Aorta (tissue), 5 donors: ENCODE measurements around the gene PRKCZ. TPM values are rescaled to one million over a fixed set of nuclear protein-coding genes. Genes with fewer than 3 reads are reported as not detected.

ENCODE experiments used
- ATAC-seq: fragments of 200-7000 bp; cut with Tn5 transposase; one replicate; pipeline ENCODE4 v1.9.1; 2022; ENCODE audit warnings: moderate library complexity; ENCODE audit not compliant: low FRiP score
- DNase-seq, 2 donors: peaks; one replicate each; pipeline ENCODE4 v3.0.0-alpha.2; 2020
- H3K27ac ChIP-seq, 2 donors: one replicate each; pipeline ENCODE4 v1.5.1; 2013; ENCODE audit warnings: low read length in 2 of 2, mild to moderate bottlenecking in 2 of 2, moderate library complexity in 2 of 2, control low read depth in 1 of 2, inconsistent platforms in 1 of 2, low read depth in 1 of 2
- H3K27me3 ChIP-seq, 2 donors: one replicate each; pipeline ENCODE4 v1.6.1; 2013; ENCODE audit warnings: control low read depth in 1 of 2, low read length in 1 of 2, mild to moderate bottlenecking in 1 of 2, moderate library complexity in 1 of 2; ENCODE audit not compliant: insufficient read depth in 2 of 2, control insufficient read depth in 1 of 2
- H3K36me3 ChIP-seq, 2 donors: one replicate each; pipeline ENCODE4 v1.6.1; 2013; ENCODE audit warnings: control low read depth in 1 of 2, low read length in 1 of 2, mild to moderate bottlenecking in 1 of 2; ENCODE audit not compliant: insufficient read depth in 2 of 2, control insufficient read depth in 1 of 2
- H3K4me1 ChIP-seq, 2 donors: one replicate each; pipeline ENCODE4 v1.6.1; 2013; ENCODE audit warnings: low read length in 2 of 2, control low read depth in 1 of 2, mild to moderate bottlenecking in 1 of 2, moderate library complexity in 1 of 2; ENCODE audit not compliant: insufficient read depth in 2 of 2, control insufficient read depth in 1 of 2
- H3K4me3 ChIP-seq, 2 donors: one replicate each; pipeline ENCODE4 v1.5.1; 2013; ENCODE audit warnings: low read length in 2 of 2, control low read depth in 1 of 2, mild to moderate bottlenecking in 1 of 2
- H3K9me3 ChIP-seq: one replicate; pipeline ENCODE4 v1.6.1; 2013; ENCODE audit warnings: mild to moderate bottlenecking, low read length; ENCODE audit not compliant: control insufficient read depth
- WGBS, 2 donors: extraction: QIAGEN DNeasy Blood & Tissue Kit; methylation state at CpG; one replicate each; pipeline ENCODE4 v1.1.7; 2013; 5-methylcytosine and 5-hydroxymethylcytosine counted together
- intact Hi-C, 2 donors: fragments of 100-400 bp; cut with DNase I; formaldehyde crosslinking; loops; one replicate each; pipeline versions ENCODE4 v1.14.2 to v1.15.0; 2022
- polyA plus RNA-seq, 2 donors: library from polyadenylated mRNA; stranded (reverse); fragments of 200-250 nt; gene quantifications; one replicate each; pipeline ENCODE4 v1.2.3, GENCODE V29; 2013
- total RNA-seq, 2 donors: library from RNA; stranded (reverse); fragmentation: NEBNext Ultra II Directional; extraction: Animal tissue kit (Norgen Biotek cat#: 25700); gene quantifications; one replicate each; pipeline ENCODE4 v1.2.1, GENCODE V29; 2021
- donor health status: healthy with polysubstance abuse.
- donor health status: Bipolar disorder and iron deficiency.
- donor health status: DM: no; HTN: no; CAD: no.
- donor health status: DM: no; HTN: no; CAD: no.
- donor health status: DM: yes; HTN: yes; CAD: no.

PRKCZ gene
- total and polyA plus RNA-seq, 4 donors, result 1.5 to 23.2 (median 4.2) TPM

DNA sequence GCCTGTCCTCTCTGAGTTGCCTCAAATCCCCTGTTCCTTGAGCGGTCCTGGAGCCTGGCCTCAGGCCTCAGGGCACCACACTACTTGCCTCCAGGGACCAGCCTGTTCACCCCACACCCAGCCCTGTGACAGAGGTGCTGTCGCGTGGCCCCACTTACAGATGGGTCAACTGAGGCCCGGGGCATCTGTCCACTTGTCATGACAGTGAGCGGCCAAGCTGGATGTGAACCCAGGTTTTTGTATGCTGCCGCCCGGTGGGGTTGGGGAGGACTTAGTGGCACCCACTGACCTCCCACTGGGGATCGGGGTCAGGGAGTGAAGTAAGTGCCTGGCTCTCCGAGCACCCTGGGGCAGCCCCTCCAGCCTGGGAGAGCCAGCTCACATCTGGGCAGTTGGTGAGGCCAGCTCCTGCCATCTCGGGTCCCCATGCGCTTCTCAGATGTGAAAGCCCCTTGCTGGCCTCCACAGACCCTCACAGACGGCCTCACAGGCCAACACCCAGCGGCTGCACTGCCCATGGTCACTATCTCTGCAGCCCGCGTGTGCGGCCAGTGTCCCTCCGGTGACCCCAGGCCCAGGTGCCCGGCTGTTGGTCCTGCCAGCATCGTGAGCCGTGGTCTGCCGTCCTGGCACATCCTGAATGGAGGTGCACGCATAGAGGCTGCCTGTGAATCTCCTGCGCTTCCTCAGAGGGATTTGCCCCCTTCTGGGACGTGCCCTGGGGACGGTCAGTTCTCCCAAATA is 153.6 kb downstream of the PRKCZ start:
- WGBS, 2 donors, result 50 to 52% methylated on average over 25 of the region's 25 CpGs
- peak; percentile 71 to 77 for DNase-seq
- no peak for ATAC-seq
- Histone ChIP-seq H3K9me3 (no peaks in the 10 kb centered on the region), H3K36me3 (no peaks in the 10 kb centered on the region), H3K4me3 (no peak overlapping the region), H3K27me3 (no peaks in the 10 kb centered on the region), H3K4me1 (no peaks in the 10 kb centered on the region), H3K27ac (peak overlapping the region; percentile 6 to 89)
- intact Hi-C loops, result loop anchor here in 1 of 2 donors (2.0 kb wide), 1 partner anchor 25 kb away; the partner anchor contains the start of gene SKI

- no peak overlapping the region for H3K4me3 ChIP-seq
- no peaks in the 10 kb centered on the region for H3K4me1 ChIP-seq
- H3K27me3 ChIP-seq, result no peaks in the 10 kb centered on the region
- H3K36me3 ChIP-seq, result no peaks in the 10 kb centered on the region
- DNase-seq, result peak; percentile 93 to 96
- 1 to 2% methylated on average over 19 to 59 of the region's 60 CpGs for WGBS, 2 donors
- intact Hi-C loops, result loop anchor here (2.0 to 5.0 kb wide), 2 partner anchors 24 to 38 kb away; partner anchors contain the start of gene SKI (in 1 of the 2)
- peak overlapping the region; percentile 6 to 89 for H3K27ac ChIP-seq
- no peaks in the 10 kb centered on the region for H3K9me3 ChIP-seq
- peak; percentile 70 for ATAC-seq
Observed at GRCh38 chr1:2204415-2205190, 154.4 kb downstream of the PRKCZ start.

GRCh38 chr1:2205191-2205952 is 155.2 kb downstream of the PRKCZ start:
- peak overlapping the region; percentile 58 to 88 for H3K27ac ChIP-seq
- H3K27me3 ChIP-seq, result no peaks in the 10 kb centered on the region
- 22 to 23% methylated on average over 78 to 84 of the region's 84 CpGs for WGBS, 2 donors
- no peaks in the 10 kb centered on the region for H3K9me3 ChIP-seq
- no peaks in the 10 kb centered on the region for H3K36me3 ChIP-seq
- H3K4me1 ChIP-seq, result no peaks in the 10 kb centered on the region
- no peak overlapping the region for H3K4me3 ChIP-seq
- intact Hi-C loops, result loop anchor here (2.0 to 5.0 kb wide), 2 partner anchors 23 to 37 kb away; partner anchors contain the start of gene SKI (in 1 of the 2)
- DNase-seq (peak; percentile 98 to 99), ATAC-seq (peak; percentile 81)

DNA sequence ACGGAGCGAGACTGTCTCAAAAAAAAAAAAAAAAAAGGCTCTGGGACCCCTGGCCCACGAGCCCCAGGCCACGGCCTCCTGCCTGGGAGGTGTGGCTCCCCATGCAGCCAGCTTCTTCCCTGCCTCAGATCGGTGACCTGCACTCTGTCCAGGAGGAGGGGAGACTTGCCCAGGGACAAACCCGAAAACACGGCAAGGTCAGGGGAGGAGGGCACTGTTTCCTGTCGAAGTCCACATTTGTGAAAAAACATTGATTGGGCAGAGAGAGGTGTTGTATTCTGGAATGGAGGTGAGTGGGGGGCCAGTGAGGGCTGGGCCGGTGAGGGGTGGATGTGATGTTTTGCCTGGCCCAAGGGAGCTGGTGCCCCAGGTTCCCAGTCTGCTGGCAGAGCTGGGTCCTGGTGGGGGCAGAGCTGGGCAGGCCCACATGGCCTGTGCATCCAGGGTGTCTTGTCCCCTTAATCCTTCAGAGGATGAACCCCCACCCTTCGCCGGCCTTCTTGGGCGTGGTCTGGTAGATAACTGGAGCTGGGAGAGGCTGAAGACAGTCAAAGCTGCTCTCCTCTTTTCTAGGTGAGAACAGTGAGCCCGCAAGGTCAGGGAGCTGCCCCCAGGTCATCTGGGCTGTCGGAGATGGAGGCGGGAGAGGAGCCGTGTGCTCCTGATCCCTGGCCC is 156.7 kb downstream of the PRKCZ start:
- Histone ChIP-seq H3K9me3 (no peaks in the 10 kb centered on the region), H3K4me3 (no peak overlapping the region), H3K36me3 (no peaks in the 10 kb centered on the region), H3K27ac (peak overlapping the region; percentile 47 to 95), H3K27me3 (no peaks in the 10 kb centered on the region), H3K4me1 (no peaks in the 10 kb centered on the region)
- WGBS, 2 donors, result 48 to 49% methylated on average over 16 of the region's 16 CpGs
- DNase-seq (peak in 1 of 2 donors; percentile 55), ATAC-seq (no peak)
- intact Hi-C loops, result loop anchor here in 1 of 2 donors (5.0 kb wide), 1 partner anchor 35 kb away; no protein-coding TSS in a partner anchor

- ATAC-seq (peak; percentile 57), DNase-seq (peak; percentile 94)
- no peak overlapping the region for H3K4me3 ChIP-seq
- no peaks in the 10 kb centered on the region for H3K9me3 ChIP-seq
- no peaks in the 10 kb centered on the region for H3K36me3 ChIP-seq
- peak overlapping the region; percentile 79 to 97 for H3K27ac ChIP-seq
- no peaks in the 10 kb centered on the region for H3K27me3 ChIP-seq
- intact Hi-C loops, result loop anchor here in 1 of 2 donors (5.0 kb wide), 1 partner anchor 34 kb away; no protein-coding TSS in a partner anchor
- peaks cover 0 to 2% of the 10 kb centered on the region in 2 donors for H3K4me1 ChIP-seq
- 6 to 11% methylated on average over 24 of the region's 24 CpGs for WGBS, 2 donors
Observed at GRCh38 chr1:2208309-2209239, 158.4 kb downstream of the PRKCZ start.

GRCh38 chr1:2209400-2210083 is 159.3 kb downstream of the PRKCZ start:
- H3K4me3 ChIP-seq, result no peak overlapping the region
- ATAC-seq (no peak), DNase-seq (no peak)
- H3K9me3 ChIP-seq, result no peaks in the 10 kb centered on the region
- intact Hi-C loops, result loop anchor here in 1 of 2 donors (5.0 kb wide), 1 partner anchor 33 kb away; no protein-coding TSS in a partner anchor
- H3K36me3 ChIP-seq, result no peaks in the 10 kb centered on the region
- 24 to 28% methylated on average over 18 of the region's 18 CpGs for WGBS, 2 donors
- no peaks in the 10 kb centered on the region for H3K27me3 ChIP-seq
- H3K27ac ChIP-seq, result peak overlapping the region; percentile 50 to 51
- H3K4me1 ChIP-seq, result peaks cover 0 to 2% of the 10 kb centered on the region in 2 donors

DNA sequence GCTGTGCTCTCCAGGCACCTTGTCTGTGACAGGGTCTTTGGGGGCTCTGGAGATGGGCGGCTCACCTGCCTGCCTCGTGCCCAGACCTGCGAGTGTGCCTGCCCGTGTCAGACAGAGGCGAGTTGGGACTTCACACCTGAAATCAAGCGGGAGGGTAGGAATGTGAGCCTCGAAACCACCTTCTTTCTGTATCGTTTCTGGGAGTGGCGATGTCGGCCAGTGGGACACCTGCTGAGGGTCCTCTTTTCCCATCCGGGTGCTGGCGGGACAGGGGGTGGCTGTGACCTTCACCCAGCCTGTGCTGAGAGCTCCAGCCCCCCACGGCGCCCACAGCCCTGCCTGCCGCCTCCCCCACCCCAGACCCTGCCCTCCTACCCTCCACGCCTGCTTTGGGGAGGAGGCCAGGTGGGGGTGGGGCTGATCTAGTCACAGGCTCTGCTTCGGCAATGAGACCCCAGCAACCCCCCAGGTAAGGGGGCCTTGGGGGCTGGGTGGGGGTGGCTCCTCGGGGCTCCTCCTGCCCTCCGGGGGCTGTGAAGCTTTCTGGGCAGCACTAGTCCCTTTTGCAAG is 160.0 kb downstream of the PRKCZ start:
- no peak overlapping the region for H3K4me3 ChIP-seq
- peaks cover 0 to 2% of the 10 kb centered on the region in 2 donors for H3K4me1 ChIP-seq
- no peaks in the 10 kb centered on the region for H3K36me3 ChIP-seq
- H3K27me3 ChIP-seq, result no peaks in the 10 kb centered on the region
- WGBS, 2 donors, result 79 to 80% methylated on average over 19 of the region's 19 CpGs
- DNase-seq (no peak), ATAC-seq (no peak)
- intact Hi-C loops, result no loop called here
- H3K27ac ChIP-seq, result peak overlapping the region; percentile 50 to 51
- no peaks in the 10 kb centered on the region for H3K9me3 ChIP-seq
